CD4-positive, alpha-beta memory T cell (primary cell): ENCODE measurements around the gene PTPN4. TPM values are rescaled to one million over a fixed set of nuclear protein-coding genes. Genes with fewer than 3 reads are reported as not detected.
A peak's percentile ranks its signal among the peaks of the same experiment; 100 is the strongest.

ENCODE experiments used
- CTCF ChIA-PET: fragments of 350-600 bp; sonication (Branson Sonifier 250); formaldehyde crosslinking; loops from one replicate; lab custom pipeline; 2021; ENCODE audit warnings: inconsistent platforms; ENCODE audit not compliant: partially characterized antibody; lab: Charles Lee
- POLR2A ChIA-PET: fragments of 350-600 bp; sonication (Branson Sonifier 250); formaldehyde crosslinking; loops from one replicate; lab custom pipeline; 2021; ENCODE audit not compliant: partially characterized antibody; lab: Charles Lee
- DNase-seq, 5 donors: peaks; one replicate each; pipeline versions ENCODE4 v3.0.0 to v3.0.0-alpha.2; 2020 to 2022; ENCODE audit warnings: mixed read lengths in 1 of 5
- H3K27ac ChIP-seq: one replicate; pipeline ENCODE4 v1.7.0; 2013; ENCODE audit warnings: low read depth, low read length
- H3K27me3 ChIP-seq: 2 replicates; pipeline ENCODE4 v1.7.0; 2013; ENCODE audit warnings: mild to moderate bottlenecking, low read length, moderate library complexity; ENCODE audit not compliant: insufficient read depth
- H3K36me3 ChIP-seq: 2 replicates; pipeline ENCODE4 v1.7.0; 2013; ENCODE audit warnings: mild to moderate bottlenecking, low read length, moderate library complexity; ENCODE audit not compliant: insufficient read depth
- H3K4me1 ChIP-seq: 2 replicates; pipeline ENCODE4 v1.7.0; 2013; ENCODE audit warnings: mild to moderate bottlenecking, low read length, moderate library complexity; ENCODE audit not compliant: insufficient read depth
- H3K4me3 ChIP-seq, 2 donors: one replicate each; pipeline ENCODE4 v1.7.0; 2013; ENCODE audit warnings: low read length in 2 of 2, mild to moderate bottlenecking in 1 of 2
- H3K9me3 ChIP-seq, 2 donors: one replicate each; pipeline ENCODE4 v1.7.0; 2013; ENCODE audit warnings: low read length in 2 of 2, control low read depth in 1 of 2; ENCODE audit not compliant: control insufficient read depth in 1 of 2
- H3K27ac Mint-ChIP-seq, 7 donors: one replicate each; pipeline ENCODE4 v1.8.0; 2020 to 2021; ENCODE audit warnings: mixed read lengths in 7 of 7, mild to moderate bottlenecking in 6 of 7, inconsistent platforms in 3 of 7, moderate library complexity in 3 of 7
- H3K27me3 Mint-ChIP-seq, 2 donors: one replicate each; pipeline ENCODE4 v1.8.0; 2020 to 2021; ENCODE audit warnings: mixed read lengths in 2 of 2
- H3K36me3 Mint-ChIP-seq, 2 donors: one replicate each; pipeline ENCODE4 v1.8.0; 2020 to 2021; ENCODE audit warnings: mixed read lengths in 2 of 2, inconsistent platforms in 1 of 2, mild to moderate bottlenecking in 1 of 2
- H3K4me1 Mint-ChIP-seq, 4 donors: one replicate each; pipeline ENCODE4 v1.8.0; 2020 to 2021; ENCODE audit warnings: mixed read lengths in 4 of 4, mild to moderate bottlenecking in 1 of 4
- H3K4me3 Mint-ChIP-seq, 8 donors: one replicate each; pipeline ENCODE4 v1.8.0; 2020 to 2021; ENCODE audit warnings: mixed read lengths in 8 of 8, mild to moderate bottlenecking in 7 of 8, moderate library complexity in 6 of 8, inconsistent platforms in 3 of 8
- H3K9me3 Mint-ChIP-seq, 8 donors: one replicate each; pipeline ENCODE4 v1.8.0; 2020 to 2021; ENCODE audit warnings: mixed read lengths in 8 of 8, mild to moderate bottlenecking in 5 of 8, inconsistent platforms in 3 of 8, moderate library complexity in 1 of 8
- intact Hi-C: fragments of 100-400 bp; cut with micrococcal nuclease; formaldehyde crosslinking; loops from one replicate; pipeline ENCODE4 v1.15.1; 2023
- polyA plus RNA-seq, 2 donors: library from polyadenylated mRNA; unstranded; fragments of 300-500 nt; fragmentation: Illumina TruSeq; gene quantifications; one replicate each; pipeline ENCODE4 v1.2.3, GENCODE V29; 2021
- total RNA-seq, 2 experiments: library from RNA; stranded (reverse); gene quantifications; one replicate each; pipeline ENCODE4 v1.2.3, GENCODE V29; 2021

PTPN4 gene
- total and polyA plus RNA-seq, 4 experiments from 2014 or later = 83.1 to 137 (median 92.9) TPM

GRCh38 chr2:119827866-119828507 is 68.3 kb downstream of the PTPN4 start:
- Histone ChIP-seq H3K9me3 (no peaks in the 10 kb centered on the region), H3K4me3 (no peak overlapping the region), H3K4me1 (peaks cover 10% of the 10 kb centered on the region), H3K36me3 (no peaks in the 10 kb centered on the region), H3K27me3 (no peaks in the 10 kb centered on the region), H3K27ac (no peak overlapping the region)
- intact Hi-C loops = loop anchor here (10.0 kb wide), 1 partner anchor 487 kb away; no protein-coding TSS in a partner anchor
- H3K36me3 Mint-ChIP-seq = peaks cover 22 to 28% of the 10 kb centered on the region in 2 donors
- H3K27ac Mint-ChIP-seq = peak overlapping the region in 3 of 7 donors; percentile 2 to 69 (median 16)
- DNase-seq = no peak
- CTCF ChIA-PET = interaction anchor here (1.1 to 6.8 kb wide), 5 partner anchors 8 to 186 kb away, joined by 3 to 91 read pairs (median 4); no protein-coding TSS in a partner anchor
- POLR2A ChIA-PET = no interaction called here
- H3K27me3 Mint-ChIP-seq = no peaks in the 10 kb centered on the region
- H3K4me3 Mint-ChIP-seq = no peak overlapping the region
- H3K9me3 Mint-ChIP-seq = peaks cover 0 to 18% (median 3%) of the 10 kb centered on the region in 8 donors
- peaks cover 32 to 53% (median 45%) of the 10 kb centered on the region in 4 donors for H3K4me1 Mint-ChIP-seq

- Histone ChIP-seq H3K4me1 (peaks cover 20% of the 10 kb centered on the region), H3K9me3 (no peaks in the 10 kb centered on the region), H3K4me3 (no peak overlapping the region), H3K27ac (no peak overlapping the region), H3K36me3 (no peaks in the 10 kb centered on the region), H3K27me3 (no peaks in the 10 kb centered on the region)
- ChIA-PET CTCF (interaction anchor here (1.2 kb wide), 1 partner anchor 9 kb away, joined by 3 read pairs; no protein-coding TSS in a partner anchor), POLR2A (no interaction called here)
- peaks cover 12 to 32% of the 10 kb centered on the region in 2 donors for H3K36me3 Mint-ChIP-seq
- H3K4me1 Mint-ChIP-seq = peaks cover 46 to 67% (median 56%) of the 10 kb centered on the region in 4 donors
- no peaks in the 10 kb centered on the region for H3K27me3 Mint-ChIP-seq
- H3K9me3 Mint-ChIP-seq = no peaks in the 10 kb centered on the region
- H3K4me3 Mint-ChIP-seq = no peak overlapping the region
- intact Hi-C loops = no loop called here
- H3K27ac Mint-ChIP-seq = peak overlapping the region in 1 of 7 donors; percentile 53
- DNase-seq = no peak
These were observed 76.9 kb downstream of the PTPN4 start for GRCh38 chr2:119836455-119837142.

- Mint-ChIP-seq H3K4me3 (peak overlapping the region in 3 of 8 donors; percentile 20 to 47 (median 32)), H3K36me3 (peaks cover 7 to 30% of the 10 kb centered on the region in 2 donors), H3K27ac (peak overlapping the region in 1 of 7 donors; percentile 29), H3K27me3 (no peaks in the 10 kb centered on the region), H3K4me1 (peaks cover 46 to 67% (median 57%) of the 10 kb centered on the region in 4 donors), H3K9me3 (no peaks in the 10 kb centered on the region)
- Histone ChIP-seq H3K4me3 (no peak overlapping the region), H3K9me3 (no peaks in the 10 kb centered on the region), H3K36me3 (no peaks in the 10 kb centered on the region), H3K4me1 (peaks cover 28% of the 10 kb centered on the region), H3K27me3 (no peaks in the 10 kb centered on the region), H3K27ac (no peak overlapping the region)
- POLR2A ChIA-PET = no interaction called here
- no peak for DNase-seq
- CTCF ChIA-PET = interaction anchor here (0.9 to 1.4 kb wide), 2 partner anchors 12 to 339 kb away, joined by 4 read pairs; no protein-coding TSS in a partner anchor
- intact Hi-C loops = no loop called here
These were observed 77.6 kb downstream of the PTPN4 start for GRCh38 chr2:119837350-119837749.

GRCh38 chr2:119837759-119838158 is 78.0 kb downstream of the PTPN4 start:
- H3K27me3 ChIP-seq = no peaks in the 10 kb centered on the region
- no peak for DNase-seq
- no peaks in the 10 kb centered on the region for H3K9me3 ChIP-seq
- ChIA-PET CTCF (interaction anchor here (0.9 to 1.4 kb wide), 2 partner anchors 13 to 338 kb away, joined by 4 read pairs; no protein-coding TSS in a partner anchor), POLR2A (no interaction called here)
- peaks cover 7 to 29% of the 10 kb centered on the region in 2 donors for H3K36me3 Mint-ChIP-seq
- H3K4me1 Mint-ChIP-seq = peaks cover 48 to 68% (median 58%) of the 10 kb centered on the region in 4 donors
- no peaks in the 10 kb centered on the region for H3K9me3 Mint-ChIP-seq
- no peaks in the 10 kb centered on the region for H3K36me3 ChIP-seq
- peak overlapping the region in 1 of 8 donors; percentile 17 for H3K4me3 Mint-ChIP-seq
- intact Hi-C loops = no loop called here
- no peaks in the 10 kb centered on the region for H3K27me3 Mint-ChIP-seq
- peak overlapping the region in 1 of 7 donors; percentile 70 for H3K27ac Mint-ChIP-seq
- H3K4me3 ChIP-seq = no peak overlapping the region
- no peak overlapping the region for H3K27ac ChIP-seq
- H3K4me1 ChIP-seq = peaks cover 29% of the 10 kb centered on the region

DNA sequence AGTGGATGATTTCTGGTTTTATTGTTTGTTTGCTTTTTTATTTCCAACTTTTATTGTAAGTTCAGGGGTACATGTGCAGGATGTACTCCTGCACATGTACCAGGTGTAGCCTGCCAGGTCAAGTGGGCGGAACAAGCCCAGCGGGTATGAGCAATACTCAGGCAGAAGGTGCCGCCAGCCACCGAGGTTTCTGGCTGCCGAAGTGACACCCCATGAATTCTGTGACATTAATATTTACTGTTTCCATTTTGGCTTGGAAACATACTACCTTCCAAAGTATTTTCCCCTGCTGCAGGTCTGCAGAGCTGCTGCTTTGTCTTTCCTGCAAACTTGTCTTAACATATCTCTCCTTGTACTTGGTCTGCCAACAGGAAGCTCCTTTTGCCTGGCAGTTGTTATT is 78.5 kb downstream of the PTPN4 start:
- Mint-ChIP-seq H3K27ac (peak overlapping the region in 4 of 7 donors; percentile 1 to 79 (median 36)), H3K36me3 (peaks cover 7 to 25% of the 10 kb centered on the region in 2 donors), H3K9me3 (no peaks in the 10 kb centered on the region), H3K4me3 (peak overlapping the region in 3 of 8 donors; percentile 6 to 32 (median 7)), H3K27me3 (no peaks in the 10 kb centered on the region), H3K4me1 (peaks cover 44 to 65% (median 54%) of the 10 kb centered on the region in 4 donors)
- DNase-seq = no peak
- H3K27me3 ChIP-seq = no peaks in the 10 kb centered on the region
- H3K4me1 ChIP-seq = peaks cover 27% of the 10 kb centered on the region
- no peak overlapping the region for H3K4me3 ChIP-seq
- intact Hi-C loops = no loop called here
- no peak overlapping the region for H3K27ac ChIP-seq
- H3K9me3 ChIP-seq = no peaks in the 10 kb centered on the region
- CTCF ChIA-PET = interaction anchor here (1.4 kb wide), 1 partner anchor 338 kb away, joined by 4 read pairs; no protein-coding TSS in a partner anchor
- POLR2A ChIA-PET = no interaction called here
- H3K36me3 ChIP-seq = no peaks in the 10 kb centered on the region

DNA sequence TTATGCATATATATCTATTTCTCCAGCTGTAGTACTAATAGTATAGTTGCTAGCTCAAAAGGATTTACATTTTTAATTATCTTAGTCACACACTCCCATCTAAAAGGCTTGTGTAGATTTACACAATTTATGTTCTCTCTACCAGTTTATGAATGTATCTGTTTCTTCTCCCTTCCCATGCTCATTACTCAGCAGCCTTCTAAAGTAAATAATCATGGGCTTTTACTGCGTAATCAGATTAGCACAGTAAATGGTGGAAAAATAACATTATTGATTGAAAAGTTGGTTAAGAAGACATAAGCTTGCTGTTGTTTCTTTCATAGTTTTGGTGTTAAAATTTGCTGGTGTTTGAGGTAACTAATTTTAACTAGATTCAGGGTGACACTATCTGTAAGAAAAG is 81.8 kb downstream of the PTPN4 start:
- peak overlapping the region in 4 of 7 donors; percentile 0 to 69 (median 15) for H3K27ac Mint-ChIP-seq
- peaks cover 38 to 58% (median 49%) of the 10 kb centered on the region in 4 donors for H3K4me1 Mint-ChIP-seq
- peaks cover 7 to 27% of the 10 kb centered on the region in 2 donors for H3K36me3 Mint-ChIP-seq
- intact Hi-C loops = no loop called here
- H3K4me1 ChIP-seq = peaks cover 26% of the 10 kb centered on the region
- POLR2A ChIA-PET = interaction anchor here (1.6 kb wide), 1 partner anchor 36 kb away, joined by 3 read pairs; no protein-coding TSS in a partner anchor
- no peak for DNase-seq
- no peaks in the 10 kb centered on the region for H3K9me3 ChIP-seq
- H3K4me3 Mint-ChIP-seq = no peak overlapping the region
- H3K27ac ChIP-seq = no peak overlapping the region
- H3K4me3 ChIP-seq = no peak overlapping the region
- no peaks in the 10 kb centered on the region for H3K27me3 Mint-ChIP-seq
- no peaks in the 10 kb centered on the region for H3K27me3 ChIP-seq
- H3K9me3 Mint-ChIP-seq = peaks cover 0 to 4% (median 0%) of the 10 kb centered on the region in 8 donors
- H3K36me3 ChIP-seq = no peaks in the 10 kb centered on the region
- CTCF ChIA-PET = interaction anchor here (1.4 kb wide), 1 partner anchor 333 kb away, joined by 4 read pairs; no protein-coding TSS in a partner anchor

GRCh38 chr2:119846021-119846420 is 86.3 kb downstream of the PTPN4 start:
- no peak overlapping the region for H3K27ac ChIP-seq
- no peaks in the 10 kb centered on the region for H3K9me3 ChIP-seq
- H3K27me3 Mint-ChIP-seq = no peaks in the 10 kb centered on the region
- H3K4me3 Mint-ChIP-seq = no peak overlapping the region
- intact Hi-C loops = no loop called here
- DNase-seq = no peak
- no peak overlapping the region for H3K27ac Mint-ChIP-seq
- no peaks in the 10 kb centered on the region for H3K36me3 ChIP-seq
- no peak overlapping the region for H3K4me3 ChIP-seq
- peaks cover 0 to 16% (median 13%) of the 10 kb centered on the region in 8 donors for H3K9me3 Mint-ChIP-seq
- peaks cover 16 to 38% of the 10 kb centered on the region in 2 donors for H3K36me3 Mint-ChIP-seq
- peaks cover 18% of the 10 kb centered on the region for H3K4me1 ChIP-seq
- ChIA-PET POLR2A (no interaction called here), CTCF (no interaction called here)
- no peaks in the 10 kb centered on the region for H3K27me3 ChIP-seq
- peaks cover 23 to 44% (median 39%) of the 10 kb centered on the region in 4 donors for H3K4me1 Mint-ChIP-seq
